ENCODE measurements around the gene MRTFA. TPM values are rescaled to one million over a fixed set of nuclear protein-coding genes. Genes with fewer than 3 reads are reported as not detected.

Gene MRTFA
- total RNA-seq, 2 experiments from 2014 or later, result 47.7 to 66.9 TPM

DNA sequence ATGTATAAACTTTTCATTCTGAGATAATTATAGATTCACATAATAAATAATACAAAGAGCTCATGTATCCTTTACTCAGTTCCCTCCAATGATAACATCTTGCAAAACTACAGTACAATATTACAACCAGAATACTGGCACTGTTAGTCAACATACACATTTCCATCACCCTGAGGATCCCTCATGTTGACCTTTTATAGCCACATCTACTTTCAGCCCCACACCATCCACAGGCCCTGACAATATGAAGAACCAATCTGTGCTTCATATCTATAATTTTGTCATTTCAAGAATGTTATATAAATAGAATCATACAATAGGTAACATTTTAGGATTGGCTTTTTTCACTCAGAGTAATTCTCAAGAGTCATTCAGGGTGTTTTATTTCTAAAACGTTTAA, 115.5 kb downstream of the MRTFA start:
- Histone ChIP-seq H3K9me2 (ENCODE audit: insufficient read depth, low read length) (no peaks in the 10 kb centered on the region), H3K4me2 (ENCODE audit: low read length) (no peak overlapping the region), H3K79me2 (ENCODE audit: insufficient read depth, low read depth, low read length) (peaks cover 29% of the 10 kb centered on the region; the same call in 1 of the 2 replicates), H3K27ac (ENCODE audit: low read depth, low read length, poor library complexity, severe bottlenecking) (no peak overlapping the region), H3K9me3 (ENCODE audit: low read length) (no peaks in the 10 kb centered on the region), H4K20me1 (ENCODE audit: insufficient read depth, low read length) (no peaks in the 10 kb centered on the region), H2AFZ (ENCODE audit: low read length) (no peak overlapping the region), H3K4me1 (ENCODE audit: insufficient read depth, low read length, poor library complexity, severe bottlenecking) (peaks cover 29% of the 10 kb centered on the region), H3K36me3 (ENCODE audit: insufficient read depth, low read length) (no peaks in the 10 kb centered on the region; the same call in 1 of the 2 replicates), H3K4me3 (ENCODE audit: low read depth, low read length, poor library complexity, severe bottlenecking) (no peak overlapping the region)
- intact Hi-C loops (cut with micrococcal nuclease; ENCODE audit: unreplicated experiment), result loop anchor here (10.0 kb wide), 1 partner anchor 234 kb away; no protein-coding TSS in a partner anchor
- CTCF ChIA-PET (ENCODE audit: unreplicated experiment), result no interaction called here
- TF ChIP-seq, protein P1, sequence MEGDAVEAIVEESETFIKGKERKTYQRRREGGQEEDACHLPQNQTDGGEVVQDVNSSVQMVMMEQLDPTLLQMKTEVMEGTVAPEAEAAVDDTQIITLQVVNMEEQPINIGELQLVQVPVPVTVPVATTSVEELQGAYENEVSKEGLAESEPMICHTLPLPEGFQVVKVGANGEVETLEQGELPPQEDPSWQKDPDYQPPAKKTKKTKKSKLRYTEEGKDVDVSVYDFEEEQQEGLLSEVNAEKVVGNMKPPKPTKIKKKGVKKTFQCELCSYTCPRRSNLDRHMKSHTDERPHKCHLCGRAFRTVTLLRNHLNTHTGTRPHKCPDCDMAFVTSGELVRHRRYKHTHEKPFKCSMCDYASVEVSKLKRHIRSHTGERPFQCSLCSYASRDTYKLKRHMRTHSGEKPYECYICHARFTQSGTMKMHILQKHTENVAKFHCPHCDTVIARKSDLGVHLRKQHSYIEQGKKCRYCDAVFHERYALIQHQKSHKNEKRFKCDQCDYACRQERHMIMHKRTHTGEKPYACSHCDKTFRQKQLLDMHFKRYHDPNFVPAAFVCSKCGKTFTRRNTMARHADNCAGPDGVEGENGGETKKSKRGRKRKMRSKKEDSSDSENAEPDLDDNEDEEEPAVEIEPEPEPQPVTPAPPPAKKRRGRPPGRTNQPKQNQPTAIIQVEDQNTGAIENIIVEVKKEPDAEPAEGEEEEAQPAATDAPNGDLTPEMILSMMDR (conservative IDR thresholded peaks at IDR 0.05; ENCODE audit: low read length), result no peak
- no peak for TF ChIP-seq EZH2phosphoT487 (IDR thresholded peaks at IDR 0.05; ENCODE audit: borderline replicate concordance, low read depth, low read length)
- POLR2A ChIA-PET, result interaction anchor here (1.0 to 1.3 kb wide), 2 partner anchors 10 to 16 kb away, joined by 4 to 5 read pairs; no protein-coding TSS in a partner anchor
- no TSS peak for BruUV-seq (replicated peaks)
- no peak for DNase-seq (ENCODE audit: low spot score)

DNA sequence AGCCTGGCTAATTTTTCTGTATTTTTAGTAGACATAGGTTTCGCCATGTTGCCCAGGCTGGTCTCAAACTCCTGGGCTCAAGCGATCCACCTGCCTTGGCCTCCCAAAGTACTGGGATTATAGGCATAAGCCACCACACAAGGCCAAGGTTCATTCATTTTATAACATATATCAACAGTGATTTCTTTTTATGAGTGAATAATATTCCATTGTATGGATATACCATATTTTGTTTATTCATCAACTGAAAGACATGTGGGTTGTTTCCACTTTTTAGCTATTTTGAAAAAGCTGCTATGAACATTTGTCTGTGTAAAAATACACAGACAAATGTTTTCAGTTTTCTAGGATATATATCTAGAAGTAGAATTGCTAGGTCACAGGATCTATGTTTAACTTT, 116.0 kb downstream of the MRTFA start:
- Histone ChIP-seq H2AFZ (ENCODE audit: low read length) (no peak overlapping the region), H3K4me1 (ENCODE audit: insufficient read depth, low read length, poor library complexity, severe bottlenecking) (peaks cover 34% of the 10 kb centered on the region), H3K4me3 (ENCODE audit: low read depth, low read length, poor library complexity, severe bottlenecking) (no peak overlapping the region), H3K27ac (ENCODE audit: low read depth, low read length, poor library complexity, severe bottlenecking) (no peak overlapping the region), H3K79me2 (ENCODE audit: insufficient read depth, low read depth, low read length) (peaks cover 25% of the 10 kb centered on the region; the same call in 1 of the 2 replicates), H3K9me3 (ENCODE audit: low read length) (no peaks in the 10 kb centered on the region), H3K4me2 (ENCODE audit: low read length) (no peak overlapping the region), H3K9me2 (ENCODE audit: insufficient read depth, low read length) (no peaks in the 10 kb centered on the region), H4K20me1 (ENCODE audit: insufficient read depth, low read length) (no peaks in the 10 kb centered on the region), H3K36me3 (ENCODE audit: insufficient read depth, low read length) (no peaks in the 10 kb centered on the region; the same call in 1 of the 2 replicates)
- no TSS peak for BruUV-seq (replicated peaks)
- intact Hi-C loops (cut with micrococcal nuclease; ENCODE audit: unreplicated experiment), result loop anchor here (10.0 kb wide), 1 partner anchor 234 kb away; no protein-coding TSS in a partner anchor
- ChIA-PET CTCF (ENCODE audit: unreplicated experiment) (no interaction called here), POLR2A (interaction anchor here (1.0 to 1.3 kb wide), 2 partner anchors 10 to 16 kb away, joined by 4 to 5 read pairs; no protein-coding TSS in a partner anchor)
- no peak for DNase-seq (ENCODE audit: low spot score)
- no peak for TF ChIP-seq EZH2phosphoT487 (IDR thresholded peaks at IDR 0.05; ENCODE audit: borderline replicate concordance, low read depth, low read length)
- TF ChIP-seq, protein P1 (conservative IDR thresholded peaks at IDR 0.05; ENCODE audit: low read length), result no peak

DNA sequence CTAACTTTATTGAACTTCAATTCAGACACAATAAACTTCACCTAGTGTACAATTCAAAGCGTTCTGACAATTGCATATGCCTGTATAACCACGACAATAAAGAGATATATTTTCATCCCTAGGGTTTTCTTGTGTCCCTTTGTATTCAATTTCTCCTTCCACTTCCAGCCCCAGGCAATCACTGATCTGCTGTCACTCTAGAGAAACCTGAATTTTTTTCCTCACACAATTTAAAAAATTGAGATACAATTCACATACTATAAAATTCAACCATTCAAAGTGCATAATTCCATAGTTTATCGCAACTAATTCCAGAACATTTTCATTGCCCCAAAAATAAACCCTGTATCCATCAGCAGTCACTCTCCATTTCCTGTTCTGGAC, 116.6 kb downstream of the MRTFA start:
- no peak for DNase-seq (ENCODE audit: low spot score)
- no TSS peak for BruUV-seq (replicated peaks)
- Histone ChIP-seq H3K27ac (ENCODE audit: low read depth, low read length, poor library complexity, severe bottlenecking) (no peak overlapping the region), H3K9me3 (ENCODE audit: low read length) (no peaks in the 10 kb centered on the region), H3K4me3 (ENCODE audit: low read depth, low read length, poor library complexity, severe bottlenecking) (no peak overlapping the region), H3K36me3 (ENCODE audit: insufficient read depth, low read length) (no peaks in the 10 kb centered on the region; the same call in 1 of the 2 replicates), H2AFZ (ENCODE audit: low read length) (no peak overlapping the region), H3K9me2 (ENCODE audit: insufficient read depth, low read length) (no peaks in the 10 kb centered on the region), H3K4me2 (ENCODE audit: low read length) (no peak overlapping the region), H3K79me2 (ENCODE audit: insufficient read depth, low read depth, low read length) (peaks cover 19% of the 10 kb centered on the region; the same call in 1 of the 2 replicates), H4K20me1 (ENCODE audit: insufficient read depth, low read length) (no peaks in the 10 kb centered on the region; the same call in 1 of the 2 replicates), H3K4me1 (ENCODE audit: insufficient read depth, low read length, poor library complexity, severe bottlenecking) (peaks cover 39% of the 10 kb centered on the region)
- CTCF ChIA-PET (ENCODE audit: unreplicated experiment), result no interaction called here
- POLR2A ChIA-PET, result interaction anchor here (1.3 kb wide), 1 partner anchor 15 kb away, joined by 4 read pairs; no protein-coding TSS in a partner anchor
- intact Hi-C loops (cut with micrococcal nuclease; ENCODE audit: unreplicated experiment), result loop anchor here (10.0 kb wide), 1 partner anchor 235 kb away; no protein-coding TSS in a partner anchor
- TF ChIP-seq EZH2phosphoT487 (IDR thresholded peaks at IDR 0.05; ENCODE audit: borderline replicate concordance, low read depth, low read length), result no peak
- TF ChIP-seq, protein P1 (conservative IDR thresholded peaks at IDR 0.05; ENCODE audit: low read length), result no peak
